ENCODE measurements around the gene STRN4.
"Not testable (repeated sequence)": the region's sequence is repeated elsewhere in the genome, so short reads cannot be mapped to it uniquely, and the experiment has no call there.

STRN4 gene

DNA sequence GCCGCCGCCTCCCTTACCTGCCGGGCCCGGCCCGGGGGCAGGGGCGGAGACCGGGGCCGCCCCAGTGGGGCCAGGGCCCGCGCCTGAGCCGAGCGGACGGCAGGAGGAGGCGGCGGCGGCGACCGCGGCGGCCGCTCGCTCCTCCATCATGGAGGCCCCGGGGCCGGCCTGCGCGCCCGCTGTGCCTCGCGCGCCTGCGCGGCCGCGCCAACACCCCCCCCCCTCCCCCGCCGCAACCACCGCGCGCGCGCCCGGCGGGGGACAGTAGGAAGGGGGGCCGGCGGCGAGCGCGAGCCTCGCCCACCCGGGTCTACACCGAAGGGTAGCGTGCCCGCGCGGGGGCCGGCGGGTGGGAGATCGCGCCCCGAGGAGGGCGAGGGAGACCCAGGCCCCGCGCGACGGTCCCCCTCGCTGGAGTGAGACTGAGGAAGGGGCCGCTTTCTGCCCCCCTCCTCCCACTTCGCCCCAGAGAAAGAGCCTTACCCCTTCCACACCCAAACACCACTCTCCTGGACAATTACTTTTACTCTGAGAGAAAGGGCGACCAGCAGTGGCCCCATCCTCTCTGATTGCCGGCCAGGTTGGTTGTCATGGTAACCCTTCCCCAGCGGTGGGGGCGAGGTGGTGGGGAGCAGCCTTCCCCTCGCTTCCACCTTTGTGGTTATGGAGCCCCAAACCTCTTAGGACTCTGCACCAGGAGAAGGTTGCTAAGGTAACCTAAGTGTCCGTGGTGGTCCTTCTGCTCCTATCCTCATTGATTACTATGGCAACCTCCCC is at the start of gene STRN4:
TSS of gene STRN4 (minus strand) at position 170 of the 777 bp plus-strand sequence. CDS start at position 150, 20 bp downstream.
- DNase-seq (ENCODE audit: low read depth), result peak; percentile 42

DNA sequence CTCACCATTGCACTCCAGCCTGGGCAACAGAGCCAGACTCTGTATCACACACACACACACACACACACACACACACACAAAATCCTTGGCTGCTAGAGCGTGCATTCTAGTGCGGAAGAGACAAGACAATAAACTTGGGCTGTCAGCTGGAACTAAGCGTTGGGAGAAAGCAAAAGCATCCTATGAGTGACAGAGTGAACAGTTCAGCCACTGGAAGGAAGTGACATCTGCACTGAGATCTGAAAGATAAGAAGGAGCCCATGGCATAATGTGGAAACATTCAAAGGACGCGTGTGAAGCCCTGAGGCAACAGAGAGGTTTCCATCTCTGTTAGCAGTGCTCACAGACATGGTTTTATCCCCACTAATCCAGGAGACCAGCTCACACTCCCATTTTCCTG is 45.7 kb upstream of the STRN4 start:
- no peak for DNase-seq (ENCODE audit: low read depth)

- no peak for DNase-seq (ENCODE audit: low read depth)
Measured at GRCh38 chr19:46789371-46789770, 43.1 kb upstream of the STRN4 start.

GRCh38 chr19:46788968-46789338 is 42.7 kb upstream of the STRN4 start:
- no peak for DNase-seq (ENCODE audit: low read depth)

- peak; percentile 96 for DNase-seq (ENCODE audit: low read depth)
Measured at GRCh38 chr19:46788262-46788967, 42.2 kb upstream of the STRN4 start, which contains the start of gene SLC1A5. Gene SLC1A5, minus strand, starts transcription at chr19:46788594. Its CDS starts 629 bp downstream, at chr19:46787965.

DNA sequence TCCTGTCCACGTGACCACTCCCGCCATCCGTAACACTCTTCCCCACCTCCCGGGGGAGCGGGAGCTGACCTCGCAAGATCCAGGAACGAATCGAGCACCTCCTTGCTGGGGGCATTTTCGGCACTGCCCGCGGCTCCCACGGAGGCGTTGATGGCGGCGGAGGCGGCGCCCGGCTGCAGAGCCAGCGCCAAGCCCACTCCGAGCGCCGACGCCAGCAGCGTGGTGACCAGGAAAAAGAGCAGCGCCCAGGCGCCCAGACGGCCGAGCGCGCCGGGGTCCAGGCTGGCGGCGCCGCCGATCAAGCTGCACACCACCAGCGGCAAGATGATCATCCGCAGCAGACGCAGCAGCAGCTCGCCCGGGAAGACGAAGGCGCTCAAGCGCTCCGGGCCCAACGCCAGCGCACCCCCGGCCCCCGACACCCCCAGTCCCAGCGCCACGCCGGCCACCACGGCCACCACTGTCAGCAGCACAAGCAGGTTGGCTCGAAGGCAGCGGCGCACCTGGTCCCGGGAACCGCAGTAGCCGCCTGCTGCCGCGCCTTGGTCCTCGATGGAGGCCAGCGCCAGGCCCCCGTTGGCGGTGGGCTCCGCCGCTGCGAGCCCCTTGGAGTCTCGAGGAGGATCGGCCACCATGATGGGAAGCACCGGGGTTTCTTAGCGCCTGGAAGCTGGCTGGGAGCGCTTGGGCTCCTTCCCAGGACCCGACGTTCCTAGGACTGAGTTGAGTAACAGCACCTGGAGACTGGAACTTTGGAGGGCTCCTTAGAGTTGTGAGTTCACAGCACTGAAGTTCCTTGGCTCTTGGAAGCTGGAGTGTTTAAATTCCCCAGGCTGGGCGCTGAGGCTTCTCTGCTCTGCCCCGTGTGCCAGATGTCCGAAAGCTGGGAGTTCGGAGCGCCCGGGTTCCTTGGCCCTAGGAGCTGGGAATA is 41.3 kb upstream of the STRN4 start:
- no peak for DNase-seq (ENCODE audit: low read depth)

DNA sequence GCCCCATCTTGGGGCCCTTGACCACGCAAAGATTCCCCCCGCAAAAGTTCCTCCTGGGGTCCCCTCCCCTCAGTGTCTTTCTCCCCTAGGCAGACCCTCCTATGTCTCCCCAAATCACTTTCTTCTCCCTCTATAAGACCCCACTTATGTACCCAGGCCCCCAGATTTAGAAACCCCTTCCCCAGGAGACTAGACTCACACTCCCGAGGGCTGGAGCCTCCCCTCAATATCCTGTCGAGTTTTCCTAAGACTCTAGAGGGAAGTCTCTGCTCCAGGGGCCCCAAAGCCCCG is 40.7 kb upstream of the STRN4 start:
- no peak for DNase-seq (ENCODE audit: low read depth)

DNA sequence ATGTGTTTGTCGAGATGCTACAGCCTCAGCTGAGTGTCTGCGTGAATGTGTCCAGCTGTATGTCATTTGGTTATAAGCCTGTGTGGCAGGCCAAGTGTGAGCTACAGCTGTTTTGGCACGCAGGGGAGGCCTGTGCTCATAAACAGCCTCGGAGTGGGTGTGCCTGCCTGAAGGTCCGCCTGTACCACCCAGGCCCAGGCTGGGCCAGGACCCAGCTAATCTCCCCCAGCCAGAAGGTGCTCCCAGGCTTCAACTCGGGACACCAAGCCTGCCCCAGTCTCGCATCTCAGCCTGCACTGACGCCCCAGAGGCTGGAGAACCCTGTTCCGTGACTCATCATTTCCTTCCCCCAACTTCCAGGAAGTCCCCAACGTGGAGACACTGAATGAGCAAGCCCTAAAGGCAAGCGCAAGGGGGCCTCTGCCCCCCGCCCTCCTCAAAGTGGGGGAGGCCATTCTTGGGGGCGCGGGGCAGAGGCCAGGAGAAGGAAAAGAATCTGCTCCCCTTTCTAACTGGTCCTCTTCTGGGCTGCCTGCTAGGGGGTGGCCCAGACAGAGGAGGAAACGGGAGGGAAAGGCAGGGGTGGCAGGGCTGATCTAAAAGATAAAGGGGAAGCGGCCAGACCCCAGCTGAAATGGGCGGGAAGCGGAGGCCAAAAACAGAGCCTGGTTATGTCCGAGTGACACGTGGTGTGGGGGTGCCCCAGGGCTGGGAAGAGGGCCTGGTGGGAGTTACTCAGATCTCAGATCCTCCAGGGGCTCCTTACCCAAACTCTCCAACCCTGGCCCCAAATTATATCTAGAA is 40.2 kb upstream of the STRN4 start:
- peak; percentile 81 for DNase-seq (ENCODE audit: low read depth)

DNA sequence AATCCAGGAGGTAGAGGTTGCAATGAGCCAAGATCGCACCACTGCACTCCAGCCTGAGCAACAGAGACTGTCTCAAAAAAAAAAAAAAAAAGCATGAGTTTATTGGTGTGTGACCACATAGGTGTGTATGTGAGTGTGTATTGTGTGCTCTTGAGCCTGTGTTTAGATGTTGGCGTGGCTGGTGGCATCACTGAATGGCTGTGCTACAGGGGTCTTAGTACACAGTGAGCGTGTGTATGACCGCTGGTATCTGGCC is 39.7 kb upstream of the STRN4 start:
- no peak for DNase-seq (ENCODE audit: low read depth)

- no peak for DNase-seq (ENCODE audit: low read depth)
Measured at GRCh38 chr19:46785054-46785979, 39.1 kb upstream of the STRN4 start.

- DNase-seq (ENCODE audit: low read depth), result no peak
Measured at GRCh38 chr19:46784262-46785053, 38.2 kb upstream of the STRN4 start.

GRCh38 chr19:46783670-46784069 is 37.4 kb upstream of the STRN4 start:
- no peak for DNase-seq (ENCODE audit: low read depth)

GRCh38 chr19:46782355-46783019 is 36.2 kb upstream of the STRN4 start:
- no peak for DNase-seq (ENCODE audit: low read depth)

DNA sequence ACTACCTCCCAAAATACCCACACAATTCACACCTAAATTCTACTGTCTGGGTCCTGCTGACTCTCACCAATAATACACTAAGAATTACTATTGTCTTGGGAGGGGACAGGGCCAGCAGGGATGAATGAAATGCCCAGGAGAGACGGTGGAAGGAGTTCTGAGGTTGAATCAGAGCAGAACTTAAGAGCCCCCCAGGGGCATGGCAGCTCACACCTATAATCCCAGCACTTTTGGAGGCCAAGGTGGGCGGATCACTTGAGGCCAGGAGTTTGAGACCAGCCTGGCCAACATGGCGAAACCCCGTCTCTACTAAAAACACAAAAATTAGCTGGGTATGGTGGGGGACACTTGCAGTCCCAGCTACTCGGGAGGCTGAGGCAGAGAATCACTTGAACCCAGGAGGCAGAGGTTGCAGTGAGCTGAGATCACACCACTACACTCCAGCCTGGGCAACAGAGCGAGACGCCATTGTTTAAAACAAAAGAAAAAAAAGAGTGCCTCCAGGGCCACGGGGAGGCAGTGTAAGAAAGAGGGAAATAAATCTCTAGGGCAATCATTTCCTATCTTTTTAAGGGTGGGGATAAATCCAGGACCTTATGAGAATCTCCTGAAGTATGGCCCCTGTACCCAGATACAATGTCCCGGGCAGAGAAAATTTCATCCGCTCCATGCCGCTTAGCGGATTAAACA is 31.9 kb upstream of the STRN4 start:
- DNase-seq (ENCODE audit: low read depth), result not testable (repeated sequence)

- DNase-seq (ENCODE audit: low read depth), result no peak
Measured at GRCh38 chr19:46776927-46777911, 31.0 kb upstream of the STRN4 start.

DNA sequence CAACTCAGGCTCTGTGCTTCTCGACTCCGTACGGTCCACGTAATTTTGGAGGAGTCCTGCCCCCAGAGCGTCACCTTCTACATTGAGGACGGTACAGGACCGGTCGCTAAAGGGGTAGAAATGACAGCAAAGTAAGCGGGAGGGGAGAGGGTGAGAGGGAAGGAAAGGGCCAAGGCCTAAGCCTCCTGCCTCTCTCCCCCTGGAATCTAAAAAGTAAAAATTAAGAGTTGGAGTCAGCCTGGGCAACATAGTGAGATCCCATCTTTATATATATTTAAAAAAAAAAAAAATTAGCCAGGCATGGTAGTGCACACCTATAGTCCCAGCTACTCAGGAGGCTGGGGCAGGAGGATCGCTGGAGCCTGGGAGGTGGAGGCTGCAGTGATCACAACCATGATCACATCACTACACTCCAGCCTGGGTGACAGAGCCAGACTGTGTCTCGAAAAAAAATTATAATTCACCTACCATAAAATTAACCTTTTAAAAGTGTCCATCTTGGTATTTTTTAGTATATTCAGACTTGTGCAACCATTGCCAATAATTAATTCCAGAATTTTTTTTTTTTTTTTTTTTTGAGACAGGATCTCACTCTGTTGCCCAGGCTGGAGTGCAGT is 29.5 kb upstream of the STRN4 start:
- DNase-seq (ENCODE audit: low read depth), result no peak

DNA sequence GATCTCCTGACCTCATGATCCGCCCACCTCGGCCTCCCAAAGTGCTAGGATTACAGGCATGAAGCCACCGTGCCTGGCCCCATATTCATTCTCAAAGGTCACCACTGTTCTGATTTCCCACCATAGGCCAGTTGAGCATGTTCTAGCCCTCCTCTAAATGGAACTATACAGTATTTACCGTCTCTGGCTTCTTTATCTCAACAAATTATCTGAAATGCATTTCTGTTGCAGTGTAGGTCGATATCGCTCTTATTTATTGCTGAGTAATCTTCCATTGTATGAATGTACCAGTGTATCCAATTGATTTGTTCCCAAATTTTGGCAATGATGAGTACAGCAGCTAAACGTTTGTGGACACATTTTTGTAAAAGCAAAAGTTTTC is 26.8 kb upstream of the STRN4 start:
- no peak for DNase-seq (ENCODE audit: low read depth)

Data from stimulated activated CD8-positive, alpha-beta memory T cell treated with anti-CD3 and anti-CD28 coated beads, Interleukin-12 subunit alpha, Interleukin-12 subunit beta, amount 100 ng/mL, for 1 hour (primary cell).